Stimulated activated CD8-positive, alpha-beta memory T cell treated with anti-CD3 and anti-CD28 coated beads, Interleukin-2, amount 100 ng/mL, for 48 hours (primary cell): ENCODE measurements around the gene ZSCAN16.
A peak's percentile ranks its signal among the peaks of the same experiment; 100 is the strongest.
"Not testable (repeated sequence)": the region's sequence is repeated elsewhere in the genome, so short reads cannot be mapped to it uniquely, and the experiment has no call there.

Experiments
- DNase-seq, 2 donors: peaks; one replicate each; pipeline ENCODE4 v3.0.0-alpha.2; 2020; ENCODE audit warnings: low read depth in 2 of 2

ZSCAN16 gene

DNA sequence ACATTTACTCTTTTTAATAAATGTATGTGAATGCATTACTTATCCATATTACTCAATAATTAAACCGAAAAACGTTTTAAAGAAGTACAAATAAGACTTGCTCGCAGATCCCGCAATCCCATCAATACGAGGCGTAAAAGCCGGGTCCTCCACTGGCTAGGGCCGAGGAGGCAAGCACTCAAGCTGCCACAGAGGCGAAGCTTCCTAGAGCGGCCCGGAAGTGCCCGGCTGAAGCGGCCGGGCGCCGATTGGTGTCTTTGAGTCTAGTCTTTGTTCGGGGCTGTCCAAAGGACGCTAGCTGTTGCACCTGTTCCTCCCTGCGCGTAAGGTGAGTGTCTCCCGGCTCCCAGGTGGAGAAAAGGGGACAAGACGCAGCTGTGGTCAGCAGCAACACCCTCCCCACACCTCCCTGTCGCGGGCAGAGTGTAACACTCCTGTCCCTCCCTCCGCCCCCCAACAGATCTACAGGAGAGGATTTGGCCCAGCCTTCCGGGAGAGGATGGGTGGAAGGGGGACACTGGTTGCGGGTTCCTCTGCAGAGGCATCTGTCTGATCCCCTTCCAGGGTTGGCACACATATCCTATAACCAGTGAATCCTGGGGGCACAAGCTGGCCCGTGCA lies at the start of gene ZSCAN16:
Gene ZSCAN16, plus strand, starts transcription at position 260 of the 621 bp plus-strand sequence. CDS start 835 bp downstream, outside the sequence.
- peak; percentile 59 to 71 for DNase-seq

DNA sequence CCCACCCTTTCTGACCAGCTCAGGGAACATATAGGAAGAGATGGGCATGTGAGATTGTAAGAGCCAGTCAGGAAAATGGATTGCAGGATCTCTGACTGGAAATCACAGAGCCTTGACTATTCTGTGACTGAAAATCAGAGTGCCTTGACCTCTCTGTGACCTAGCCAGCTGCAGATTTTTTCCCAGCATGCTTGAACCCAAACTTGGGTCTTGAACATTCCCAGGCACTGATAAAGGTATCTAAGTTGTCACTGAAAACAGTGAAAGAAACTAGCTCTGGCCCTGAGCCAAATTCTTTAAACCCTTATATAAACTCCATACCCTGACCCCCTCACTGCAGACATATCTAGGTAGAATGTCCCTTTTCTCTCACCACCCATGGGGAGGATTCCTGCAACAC lies 46.4 kb upstream of the ZSCAN16 start:
- no peak for DNase-seq

DNA sequence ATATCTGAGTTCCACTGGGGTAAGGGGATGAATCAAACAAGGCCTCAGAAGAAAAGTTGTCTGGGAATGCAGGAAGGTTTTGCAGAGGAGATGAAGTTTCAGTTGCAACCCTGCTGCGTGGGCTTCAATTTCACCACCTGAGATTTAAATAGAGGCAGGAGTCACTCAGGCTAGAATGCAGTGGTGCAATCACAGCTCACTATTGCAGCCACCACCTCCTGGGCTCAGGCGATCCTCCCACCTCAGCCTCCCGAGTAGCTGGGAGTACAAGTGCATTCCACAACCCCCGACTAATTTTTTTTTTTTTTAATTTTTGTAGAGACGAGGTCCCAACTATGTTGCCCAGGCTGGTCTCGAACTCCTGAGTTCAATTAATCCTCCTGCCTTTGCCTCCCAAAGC lies 45.6 kb upstream of the ZSCAN16 start:
- no peak for DNase-seq

DNA sequence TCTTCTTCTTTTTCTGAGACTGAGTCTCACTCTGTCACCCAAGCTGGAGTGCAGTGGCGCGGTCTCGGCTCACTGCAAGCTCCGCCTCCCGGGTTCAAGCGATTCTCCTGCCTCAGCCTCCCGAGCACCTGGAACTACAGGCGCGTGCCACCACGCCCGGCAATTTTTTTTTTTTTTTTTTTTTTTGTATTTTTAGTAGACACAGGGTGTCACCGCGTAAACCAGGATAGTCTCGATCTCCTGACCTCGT lies 44.1 kb upstream of the ZSCAN16 start, which contains the start of gene ZNF165:
Gene ZNF165, plus strand, starts transcription at position 188 of the 250 bp plus-strand sequence. CDS start 4,913 bp downstream, outside the sequence.
- DNase-seq: not testable (repeated sequence)

DNA sequence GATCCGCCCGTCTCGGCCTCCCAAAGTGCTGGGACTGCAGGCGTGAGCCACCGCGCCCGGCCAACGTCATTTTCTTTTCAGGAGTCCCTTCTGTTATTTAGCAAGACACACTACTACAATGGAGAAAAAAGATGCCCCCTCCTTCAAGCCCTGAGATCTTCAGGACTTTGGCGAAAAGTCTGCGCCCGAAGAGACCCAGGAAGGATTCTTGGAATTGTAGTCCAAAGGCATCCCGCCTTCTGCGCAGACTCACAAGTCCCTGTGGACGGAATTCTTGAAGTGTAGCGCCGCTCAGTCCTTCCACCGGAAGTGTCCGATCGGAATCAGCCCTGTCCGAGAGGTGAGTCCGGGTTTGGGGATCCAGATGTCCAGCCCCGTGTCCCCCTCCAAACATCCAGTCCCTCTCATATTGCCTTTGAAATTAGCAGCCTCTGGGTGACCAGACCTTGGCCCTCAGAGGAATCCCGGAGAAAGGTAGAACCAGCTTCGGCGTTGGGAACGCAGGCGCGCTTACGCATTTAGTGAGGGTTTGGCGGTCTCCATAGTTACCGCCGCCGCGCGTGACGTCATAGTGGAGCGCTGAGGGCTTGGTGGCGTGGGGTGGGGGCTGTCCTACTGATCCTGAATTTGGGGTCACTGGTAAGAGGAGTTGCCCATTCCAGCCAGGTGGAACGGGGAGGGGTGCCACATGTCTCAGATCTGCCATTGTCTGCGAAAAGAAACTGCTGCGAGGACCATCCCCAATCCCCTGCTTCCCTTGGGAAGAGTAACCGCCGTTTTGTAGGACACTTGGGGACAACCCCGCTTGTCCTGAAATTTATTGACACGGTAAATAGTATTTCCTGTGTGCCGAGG lies 43.6 kb upstream of the ZSCAN16 start:
- DNase-seq: peak; percentile 74 to 82

DNA sequence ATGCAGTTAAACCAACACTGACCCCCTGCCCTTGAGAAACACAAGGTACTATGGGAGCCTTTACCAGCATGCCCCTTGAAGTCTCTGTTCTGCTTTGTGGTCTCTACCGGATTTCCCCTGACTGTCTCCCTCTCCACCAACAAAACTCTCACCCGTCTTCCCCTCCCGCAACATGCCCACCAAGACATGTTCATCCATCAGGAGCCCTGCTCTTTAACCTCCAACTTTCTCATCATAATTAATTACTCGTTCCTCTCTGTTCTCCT lies 43.0 kb upstream of the ZSCAN16 start:
- DNase-seq: no peak

DNA sequence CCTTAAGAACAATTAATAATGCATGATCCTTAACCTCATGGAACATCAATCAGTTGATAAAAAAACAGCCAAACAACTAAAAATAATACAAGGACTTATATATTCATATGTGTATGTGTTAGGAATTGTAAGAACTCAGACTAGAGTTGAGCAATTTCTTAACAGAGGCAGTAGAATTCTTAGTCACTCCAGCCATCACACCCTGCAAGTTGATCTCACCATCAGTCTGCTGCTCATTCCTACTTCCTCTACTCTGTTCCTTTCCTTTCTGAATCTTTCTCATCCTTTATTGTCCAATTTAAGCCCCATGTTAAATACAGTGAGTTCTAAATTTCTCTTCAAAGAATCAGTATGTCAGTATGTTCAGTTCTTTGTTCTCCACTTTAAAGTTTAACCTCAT lies 41.5 kb upstream of the ZSCAN16 start:
- DNase-seq: no peak

DNA sequence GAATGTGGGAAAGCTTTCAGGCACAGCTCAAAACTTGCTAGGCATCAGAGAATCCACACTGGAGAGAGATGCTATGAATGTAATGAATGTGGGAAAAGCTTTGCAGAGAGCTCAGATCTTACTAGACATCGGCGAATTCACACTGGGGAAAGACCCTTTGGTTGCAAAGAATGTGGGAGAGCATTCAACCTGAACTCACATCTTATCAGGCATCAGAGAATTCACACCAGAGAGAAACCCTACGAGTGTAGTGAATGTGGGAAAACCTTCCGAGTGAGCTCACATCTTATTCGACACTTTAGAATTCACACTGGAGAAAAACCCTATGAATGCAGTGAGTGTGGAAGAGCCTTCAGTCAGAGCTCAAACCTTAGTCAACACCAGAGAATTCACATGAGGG lies 35.4 kb upstream of the ZSCAN16 start:
- DNase-seq: no peak

DNA sequence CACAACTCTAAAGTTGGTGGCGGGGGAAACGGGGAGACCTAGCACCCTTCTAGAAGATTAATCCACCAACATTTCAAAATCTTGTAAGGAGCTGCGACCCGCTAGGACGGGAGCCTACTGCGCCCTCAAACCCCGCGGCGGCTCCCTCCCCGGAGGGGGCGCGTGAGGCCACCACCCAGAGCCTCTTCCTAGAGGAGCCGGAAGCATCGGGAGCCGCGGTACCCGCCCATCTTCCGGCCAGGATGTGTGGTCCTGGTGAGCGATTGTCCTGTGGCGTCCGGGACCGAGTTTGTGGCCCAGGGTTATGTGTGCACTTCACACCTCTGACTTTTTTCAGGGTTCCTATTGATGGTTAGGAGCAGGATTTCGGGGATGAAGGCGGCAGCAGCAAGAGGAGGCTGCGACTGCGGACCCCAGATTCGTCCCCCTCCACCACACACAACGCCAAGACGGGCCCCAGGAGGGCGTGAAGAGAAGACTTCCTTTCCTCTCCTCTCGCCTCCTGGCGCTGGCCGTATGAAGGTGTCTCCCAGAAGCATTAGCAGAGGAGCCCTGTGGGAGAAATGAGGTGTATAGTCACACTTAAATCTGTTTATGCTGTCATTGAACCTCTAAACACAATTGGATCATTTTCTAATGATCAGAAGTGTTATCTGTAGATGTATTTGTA lies 33.4 kb upstream of the ZSCAN16 start:
- no peak for DNase-seq

DNA sequence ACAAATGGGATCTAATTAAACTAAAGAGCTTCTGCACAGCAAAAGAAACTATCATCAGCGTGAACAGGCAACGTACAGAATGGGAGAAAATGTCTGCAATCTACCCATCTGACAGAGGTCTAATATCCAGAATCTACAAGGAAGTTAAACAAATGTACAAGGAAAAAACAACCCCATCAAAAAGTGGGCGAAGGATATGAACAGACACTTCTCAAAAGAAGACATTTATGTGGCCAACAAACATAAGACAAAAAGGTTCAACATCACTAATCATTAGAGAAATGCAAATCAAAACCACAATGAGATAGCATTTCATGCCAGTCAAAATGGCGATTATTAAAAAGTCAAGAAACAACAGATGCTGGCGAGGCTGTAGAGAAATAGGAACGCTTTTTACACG lies 22.2 kb upstream of the ZSCAN16 start:
- not testable (repeated sequence) for DNase-seq

DNA sequence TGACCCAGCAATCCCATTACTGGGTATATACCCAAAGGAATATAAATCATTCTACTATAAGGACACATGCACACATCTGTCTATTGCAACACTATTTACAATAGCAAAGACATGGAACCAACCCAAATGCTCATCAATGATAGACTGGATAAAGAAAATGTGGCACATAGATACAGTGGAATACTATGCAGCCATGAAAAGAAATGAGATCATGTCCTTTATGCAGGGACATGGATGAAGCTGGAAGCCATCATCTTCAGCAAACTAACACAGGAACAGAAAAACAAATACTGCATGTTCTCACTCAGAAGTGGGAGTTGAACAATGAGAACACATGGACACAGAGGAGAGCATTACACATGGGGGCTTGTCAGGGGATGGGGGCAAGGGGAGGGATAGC lies 21.7 kb upstream of the ZSCAN16 start:
- DNase-seq: not testable (repeated sequence)

DNA sequence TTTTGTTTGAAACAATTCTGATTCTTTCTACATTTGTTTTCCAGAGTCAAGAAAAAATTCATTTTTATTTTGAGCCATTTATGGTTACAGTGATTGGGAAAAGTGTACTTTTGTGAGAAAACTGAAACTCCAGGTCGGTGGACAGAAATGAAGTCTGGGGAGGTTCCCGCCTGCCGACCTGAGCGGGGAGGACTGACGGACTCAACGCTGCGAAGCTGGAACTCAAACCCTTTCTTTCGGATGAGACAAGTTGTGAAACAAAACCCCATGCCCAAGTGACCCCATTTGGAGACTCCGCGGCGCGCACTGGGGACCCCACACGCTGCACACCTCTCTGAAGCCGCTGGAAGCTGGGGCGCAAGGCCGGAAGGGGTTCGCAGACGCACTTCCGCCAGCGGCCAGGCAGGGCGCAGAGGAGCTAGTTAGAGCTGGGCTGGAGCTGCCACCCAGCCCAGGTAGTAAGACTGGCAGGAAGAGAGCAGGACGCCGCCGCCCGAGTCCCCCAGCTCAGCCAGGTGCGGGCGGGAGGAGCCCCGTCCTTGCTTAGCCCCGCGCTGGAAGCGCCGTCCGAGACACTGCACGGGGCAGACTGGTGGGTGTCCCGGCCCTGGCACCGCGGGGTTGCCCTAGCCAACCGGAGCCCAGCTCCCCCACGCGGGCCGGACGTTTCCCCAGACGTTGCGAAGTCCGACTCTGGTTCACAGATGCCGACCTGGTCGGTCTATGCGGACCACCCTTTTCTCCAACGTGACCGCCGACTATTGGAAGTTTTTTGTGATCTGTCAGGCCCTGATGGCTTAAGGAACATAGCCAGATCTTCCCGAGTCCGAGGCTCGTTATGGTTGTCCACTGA lies 19.8 kb upstream of the ZSCAN16 start:
- DNase-seq: peak; percentile 74 to 78

DNA sequence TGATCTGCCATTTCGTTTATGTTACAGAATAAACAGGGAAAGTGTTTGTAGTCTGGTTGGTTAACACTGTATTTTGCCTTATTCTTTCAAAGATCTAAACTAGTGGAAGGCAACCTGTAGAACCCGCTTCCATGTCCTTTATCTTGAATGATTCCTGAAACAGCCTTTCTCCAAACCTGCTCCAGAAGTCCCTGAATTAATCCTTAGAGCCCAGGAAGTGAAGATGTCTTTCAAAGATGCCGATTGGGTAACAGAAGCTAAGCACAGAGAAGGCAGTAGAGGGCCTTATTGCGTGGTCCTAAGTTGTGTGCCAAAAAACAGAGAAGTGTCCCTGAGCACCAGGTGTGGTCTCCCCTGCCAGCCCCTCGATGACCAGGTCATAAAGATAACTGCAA lies 19.2 kb upstream of the ZSCAN16 start:
- DNase-seq: no peak

DNA sequence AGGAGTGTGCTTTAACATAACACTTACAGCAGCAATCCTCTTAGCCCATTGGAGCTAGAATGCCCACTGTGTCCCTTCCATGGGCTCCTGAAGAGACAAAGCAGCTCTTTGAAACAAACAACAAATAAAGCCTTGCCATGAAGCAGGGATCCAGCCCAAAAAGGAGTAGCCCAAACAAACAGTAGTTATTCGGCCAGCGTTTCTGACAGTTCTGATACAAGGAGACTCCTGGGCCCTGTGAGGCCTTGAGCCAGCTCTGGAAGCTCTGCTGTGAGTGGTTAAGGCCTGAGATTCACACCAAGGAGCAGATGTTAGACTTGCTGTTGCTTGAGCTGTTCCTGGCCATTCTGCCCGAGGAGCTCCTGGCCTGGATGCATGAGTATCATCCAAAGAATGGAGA lies 16.9 kb upstream of the ZSCAN16 start:
- no peak for DNase-seq

DNA sequence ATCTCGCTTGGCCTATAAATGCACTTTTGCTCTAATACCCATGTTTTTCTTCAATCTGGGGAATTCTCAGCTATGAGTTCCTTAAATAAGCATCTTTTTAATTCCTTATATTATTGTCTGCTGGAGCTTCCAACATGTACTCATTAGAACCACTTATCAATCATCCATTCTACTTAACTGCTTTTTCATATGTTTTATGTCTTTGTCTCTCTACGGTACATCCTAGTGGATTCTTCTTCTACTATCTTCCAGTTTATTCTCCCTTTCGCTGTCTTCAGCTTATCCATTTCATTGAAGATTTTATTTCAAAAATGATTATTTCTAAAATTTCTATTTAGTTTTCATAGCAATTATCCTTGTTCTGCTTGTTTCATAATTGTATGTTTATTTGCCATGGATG lies 12.4 kb upstream of the ZSCAN16 start:
- DNase-seq: no peak

DNA sequence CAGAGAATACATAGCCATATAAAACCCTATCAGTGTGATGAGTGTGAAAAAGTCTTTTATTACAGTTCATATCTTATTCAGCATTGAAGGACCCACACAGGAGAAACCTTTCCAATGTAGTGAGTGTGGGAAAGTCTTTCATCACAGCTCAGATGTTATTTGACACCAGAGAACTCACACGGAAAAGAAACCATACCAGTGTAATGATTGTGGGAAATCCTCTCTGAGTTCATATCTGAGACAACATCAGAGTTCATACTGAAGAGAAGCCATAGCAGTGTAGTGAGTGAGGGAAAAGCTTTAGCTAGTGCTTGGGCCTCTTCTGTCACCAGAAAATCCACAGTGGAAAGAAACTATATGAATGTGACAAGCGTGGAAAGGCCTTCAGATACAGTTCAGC lies 8.6 kb upstream of the ZSCAN16 start:
- DNase-seq: no peak

DNA sequence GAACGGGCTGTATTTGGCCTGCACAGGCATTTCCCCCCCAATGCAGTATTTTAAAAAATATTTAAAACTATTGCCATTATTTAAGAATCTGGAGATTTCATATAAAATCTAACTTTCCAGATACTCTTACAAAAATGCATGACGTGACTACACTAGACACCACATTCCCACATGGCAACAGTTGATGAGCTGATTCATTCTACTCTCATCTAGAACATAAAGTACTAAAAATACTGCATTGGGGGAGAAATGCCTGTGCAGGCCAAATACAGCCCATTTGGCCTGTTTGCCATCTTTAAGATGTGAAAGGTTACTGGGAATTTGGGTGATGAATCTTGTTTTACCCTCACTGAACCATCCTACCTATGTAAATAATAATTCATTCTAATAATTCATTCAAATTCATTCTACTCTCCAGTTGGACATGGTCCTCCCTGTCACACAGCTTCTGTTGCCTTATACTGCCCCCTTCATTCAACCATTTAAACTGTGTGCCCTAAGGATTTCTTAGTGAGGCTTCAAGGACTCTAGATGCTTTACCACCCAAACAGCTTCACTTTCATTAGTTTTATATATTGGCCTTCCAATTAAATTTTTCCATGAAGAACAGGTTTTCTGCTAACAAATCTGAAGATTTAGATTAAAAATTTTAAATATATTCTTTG lies 6.9 kb upstream of the ZSCAN16 start:
- DNase-seq: no peak

DNA sequence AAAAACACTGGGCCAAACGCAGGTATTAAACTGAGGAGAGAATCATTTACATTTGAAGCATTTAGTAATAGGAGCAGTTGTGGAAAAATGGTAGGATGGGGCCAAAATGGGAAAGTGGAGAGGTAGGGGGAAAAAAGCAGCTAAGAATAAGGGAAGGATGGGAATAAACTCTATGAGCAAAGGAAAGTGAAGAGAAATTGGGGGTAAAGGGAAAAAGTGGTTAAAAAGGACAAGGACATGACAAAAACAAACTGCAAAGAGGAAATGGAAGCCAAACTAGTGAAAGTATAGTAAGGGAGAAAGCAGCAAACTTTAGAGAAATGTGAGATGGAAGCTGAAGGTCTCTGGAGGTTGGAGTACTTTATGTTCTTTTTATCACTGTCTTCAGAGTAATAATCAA lies 6.2 kb upstream of the ZSCAN16 start:
- DNase-seq: no peak

DNA sequence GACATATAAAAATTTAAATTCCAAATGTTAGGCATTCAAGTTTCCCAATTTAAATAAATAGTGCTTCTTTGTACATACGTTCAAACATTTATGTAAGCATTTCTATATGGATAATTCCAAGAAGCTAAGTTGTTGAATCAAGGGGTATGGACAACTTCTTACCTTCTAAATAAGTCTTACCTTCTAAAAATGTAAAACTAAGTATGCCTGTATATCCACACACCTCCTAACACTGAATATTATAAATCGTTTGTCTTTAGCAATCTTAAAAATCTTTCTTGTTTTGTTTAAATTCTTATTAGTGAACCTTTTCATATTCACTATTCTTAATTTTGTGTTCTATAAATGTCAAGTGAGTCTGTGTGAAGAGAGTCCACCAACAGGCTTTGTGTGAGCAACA lies 2.5 kb upstream of the ZSCAN16 start:
- DNase-seq: no peak

DNA sequence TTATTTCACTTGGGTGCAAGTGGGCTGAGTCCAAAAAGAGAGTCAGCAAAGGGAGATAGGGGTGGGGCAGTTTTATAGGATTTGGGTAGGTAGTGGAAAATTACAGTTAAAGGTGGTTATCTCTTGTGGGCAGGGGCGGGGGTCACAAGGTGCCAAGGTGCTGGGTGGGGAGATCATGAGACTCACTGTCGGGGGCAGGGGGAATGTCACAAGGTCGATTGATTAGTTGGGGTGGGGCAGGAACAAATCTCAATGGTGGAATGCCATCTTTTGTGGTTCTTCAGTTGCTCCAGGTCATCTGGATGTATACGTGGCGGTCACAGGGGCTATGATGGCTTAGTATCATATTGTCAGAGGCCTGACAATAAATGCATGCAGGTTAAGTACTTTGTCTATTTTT lies 2.1 kb upstream of the ZSCAN16 start:
- not testable (repeated sequence) for DNase-seq

DNA sequence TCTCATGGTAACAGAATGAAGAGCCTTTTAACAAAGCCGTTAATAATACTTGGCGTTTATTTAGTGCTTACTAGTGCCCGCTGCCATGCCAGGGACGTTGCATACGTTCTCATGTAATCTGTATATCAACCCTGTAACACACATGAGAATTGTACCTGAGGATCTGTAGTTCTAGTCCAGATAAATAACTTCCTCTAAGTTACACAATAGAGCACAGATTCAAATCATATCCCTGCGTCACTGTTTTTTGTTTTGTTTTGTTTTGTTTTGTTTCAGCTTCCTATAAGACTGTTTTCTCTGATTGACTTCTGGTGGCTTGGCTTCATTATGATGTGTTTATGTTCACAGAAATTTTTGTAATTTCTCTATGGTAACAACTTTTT lies 553 bp downstream of the ZSCAN16 start:
- no peak for DNase-seq

DNA sequence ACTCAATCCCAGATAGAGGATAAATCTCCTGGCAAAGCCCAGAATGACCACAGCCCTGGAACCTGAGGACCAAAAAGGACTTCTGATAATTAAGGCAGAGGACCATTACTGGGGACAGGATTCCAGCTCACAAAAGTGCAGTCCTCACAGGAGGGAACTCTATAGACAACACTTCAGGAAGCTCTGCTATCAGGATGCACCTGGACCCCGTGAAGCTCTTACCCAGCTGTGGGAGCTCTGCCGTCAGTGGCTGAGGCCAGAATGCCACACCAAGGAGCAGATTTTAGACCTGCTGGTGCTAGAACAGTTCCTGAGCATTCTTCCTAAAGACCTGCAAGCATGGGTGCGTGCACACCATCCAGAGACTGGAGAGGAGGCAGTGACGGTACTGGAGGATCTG lies 992 bp downstream of the ZSCAN16 start:
- no peak for DNase-seq
